Central memory CD8-positive, alpha-beta T cell (primary cell): ENCODE results near the gene RASSF5.
A peak's percentile ranks its signal among the peaks of the same experiment; 100 is the strongest.

Experiments used
- ATAC-seq: fragments of 150-1000 bp; cut with Tn5 transposase; replicated peaks from 2 replicates; pipeline ENCODE4 v1.10.0; 2022; ENCODE audit warnings: mild to moderate bottlenecking, moderate FRiP score, moderate number of reproducible peaks; ENCODE audit not compliant: poor library complexity, severe bottlenecking; ENCODE audit errors: extremely low read depth
- DNase-seq, 2 donors: peaks; one replicate each; pipeline ENCODE4 v3.0.0; 2021; ENCODE audit warnings: low spot score in 2 of 2
- H3K27ac Mint-ChIP-seq: one replicate; pipeline ENCODE4 v1.8.0; 2022; ENCODE audit warnings: low read depth, mild to moderate bottlenecking, moderate library complexity, mixed read lengths
- H3K27me3 Mint-ChIP-seq: one replicate; pipeline ENCODE4 v1.8.0; 2022; ENCODE audit warnings: mixed read lengths
- H3K36me3 Mint-ChIP-seq: one replicate; pipeline ENCODE4 v1.8.0; 2022; ENCODE audit warnings: mild to moderate bottlenecking, moderate library complexity, mixed read lengths; ENCODE audit not compliant: insufficient read depth
- H3K4me1 Mint-ChIP-seq: one replicate; pipeline ENCODE4 v1.8.0; 2022; ENCODE audit warnings: mixed read lengths
- H3K4me3 Mint-ChIP-seq: one replicate; pipeline ENCODE4 v1.8.0; 2022; ENCODE audit warnings: mild to moderate bottlenecking, moderate library complexity, mixed read lengths
- H3K9me3 Mint-ChIP-seq: one replicate; pipeline ENCODE4 v1.8.0; 2022; ENCODE audit warnings: mixed read lengths

Gene RASSF5

GRCh38 chr1:206537141-206537540 lies 29.8 kb downstream of the RASSF5 start:
- no peaks in the 10 kb centered on the region for H3K9me3 Mint-ChIP-seq
- H3K4me3 Mint-ChIP-seq: no peak overlapping the region
- no peaks in the 10 kb centered on the region for H3K4me1 Mint-ChIP-seq
- no peak for DNase-seq
- no peak overlapping the region for H3K27ac Mint-ChIP-seq
- peaks cover 2% of the 10 kb centered on the region for H3K36me3 Mint-ChIP-seq
- no peak for ATAC-seq
- H3K27me3 Mint-ChIP-seq: no peaks in the 10 kb centered on the region

- Mint-ChIP-seq H3K36me3 (peaks cover 2% of the 10 kb centered on the region), H3K27ac (no peak overlapping the region), H3K4me3 (no peak overlapping the region), H3K27me3 (no peaks in the 10 kb centered on the region), H3K4me1 (no peaks in the 10 kb centered on the region), H3K9me3 (no peaks in the 10 kb centered on the region)
- no peak for DNase-seq
- no peak for ATAC-seq
These were observed 30.9 kb downstream of the RASSF5 start for GRCh38 chr1:206538086-206538770.

GRCh38 chr1:206538901-206539640 lies 31.7 kb downstream of the RASSF5 start:
- H3K4me1 Mint-ChIP-seq: no peaks in the 10 kb centered on the region
- no peak overlapping the region for H3K4me3 Mint-ChIP-seq
- no peak for ATAC-seq
- peaks cover 2% of the 10 kb centered on the region for H3K36me3 Mint-ChIP-seq
- no peak overlapping the region for H3K27ac Mint-ChIP-seq
- no peak for DNase-seq
- no peaks in the 10 kb centered on the region for H3K27me3 Mint-ChIP-seq
- no peaks in the 10 kb centered on the region for H3K9me3 Mint-ChIP-seq

- H3K27ac Mint-ChIP-seq: no peak overlapping the region
- no peaks in the 10 kb centered on the region for H3K9me3 Mint-ChIP-seq
- peaks cover 7% of the 10 kb centered on the region for H3K4me1 Mint-ChIP-seq
- peaks cover 2% of the 10 kb centered on the region for H3K36me3 Mint-ChIP-seq
- no peak overlapping the region for H3K4me3 Mint-ChIP-seq
- no peaks in the 10 kb centered on the region for H3K27me3 Mint-ChIP-seq
- ATAC-seq (no peak), DNase-seq (no peak)
These were observed 32.9 kb downstream of the RASSF5 start for GRCh38 chr1:206540044-206540780.

GRCh38 chr1:206541236-206541833 lies 34.0 kb downstream of the RASSF5 start:
- Mint-ChIP-seq H3K4me1 (peaks cover 11% of the 10 kb centered on the region), H3K27ac (no peak overlapping the region), H3K9me3 (no peaks in the 10 kb centered on the region), H3K4me3 (no peak overlapping the region), H3K36me3 (peaks cover 2% of the 10 kb centered on the region), H3K27me3 (no peaks in the 10 kb centered on the region)
- DNase-seq (no peak), ATAC-seq (no peak)

GRCh38 chr1:206544562-206545257 lies 37.4 kb downstream of the RASSF5 start:
- DNase-seq: peak; percentile 67 to 87
- Mint-ChIP-seq H3K4me3 (no peak overlapping the region), H3K36me3 (no peaks in the 10 kb centered on the region), H3K4me1 (peaks cover 16% of the 10 kb centered on the region), H3K27ac (no peak overlapping the region), H3K9me3 (no peaks in the 10 kb centered on the region), H3K27me3 (no peaks in the 10 kb centered on the region)
- peak; percentile 65 for ATAC-seq

- H3K27me3 Mint-ChIP-seq: no peaks in the 10 kb centered on the region
- no peak overlapping the region for H3K4me3 Mint-ChIP-seq
- DNase-seq (no peak), ATAC-seq (no peak)
- peaks cover 22% of the 10 kb centered on the region for H3K4me1 Mint-ChIP-seq
- H3K9me3 Mint-ChIP-seq: no peaks in the 10 kb centered on the region
- no peaks in the 10 kb centered on the region for H3K36me3 Mint-ChIP-seq
- H3K27ac Mint-ChIP-seq: no peak overlapping the region
These were observed 38.0 kb downstream of the RASSF5 start for GRCh38 chr1:206545351-206545750.

GRCh38 chr1:206547104-206547503 lies 39.8 kb downstream of the RASSF5 start:
- H3K27ac Mint-ChIP-seq: no peak overlapping the region
- H3K36me3 Mint-ChIP-seq: peaks cover 1% of the 10 kb centered on the region
- no peak for ATAC-seq

GRCh38 chr1:206550446-206550845 lies 43.1 kb downstream of the RASSF5 start:
- Mint-ChIP-seq H3K9me3 (no peaks in the 10 kb centered on the region), H3K27me3 (no peaks in the 10 kb centered on the region), H3K36me3 (peaks cover 6% of the 10 kb centered on the region), H3K4me3 (no peak overlapping the region), H3K4me1 (peaks cover 55% of the 10 kb centered on the region), H3K27ac (peak overlapping the region; percentile 26)
- no peak for ATAC-seq
- DNase-seq: no peak

More at GRCh38 chr1:206547104-206547503, 39.8 kb downstream of the RASSF5 start:
- Mint-ChIP-seq H3K4me1 (peaks cover 35% of the 10 kb centered on the region), H3K9me3 (no peaks in the 10 kb centered on the region), H3K4me3 (no peak overlapping the region), H3K27me3 (no peaks in the 10 kb centered on the region)
- DNase-seq: no peak

- Mint-ChIP-seq H3K36me3 (peaks cover 7% of the 10 kb centered on the region), H3K9me3 (no peaks in the 10 kb centered on the region), H3K27me3 (no peaks in the 10 kb centered on the region), H3K4me1 (peaks cover 62% of the 10 kb centered on the region), H3K27ac (peak overlapping the region; percentile 85), H3K4me3 (no peak overlapping the region)
- no peak for ATAC-seq
- no peak for DNase-seq
These were observed 44.1 kb downstream of the RASSF5 start for GRCh38 chr1:206551296-206551985.

GRCh38 chr1:206551986-206552326 lies 44.6 kb downstream of the RASSF5 start:
- Mint-ChIP-seq H3K9me3 (no peaks in the 10 kb centered on the region), H3K36me3 (peaks cover 11% of the 10 kb centered on the region), H3K4me1 (peaks cover 64% of the 10 kb centered on the region), H3K27ac (peak overlapping the region; percentile 85), H3K27me3 (no peaks in the 10 kb centered on the region), H3K4me3 (peak overlapping the region; percentile 39)
- DNase-seq (peak; percentile 54 to 86), ATAC-seq (peak; percentile 95)

- H3K4me1 Mint-ChIP-seq: peaks cover 67% of the 10 kb centered on the region
- H3K27me3 Mint-ChIP-seq: no peaks in the 10 kb centered on the region
- H3K27ac Mint-ChIP-seq: peak overlapping the region; percentile 85
- ATAC-seq (no peak), DNase-seq (no peak)
- H3K36me3 Mint-ChIP-seq: peaks cover 19% of the 10 kb centered on the region
- no peaks in the 10 kb centered on the region for H3K9me3 Mint-ChIP-seq
- H3K4me3 Mint-ChIP-seq: no peak overlapping the region
These were observed 46.9 kb downstream of the RASSF5 start for GRCh38 chr1:206554211-206554610.
